GM12891 (cell line): Measurements from ENCODE around the gene ZIC3.

Experiments
- POLR2A ChIP-seq: IDR thresholded peaks from 2 replicates; pipeline ENCODE4 v1.6.1; 2011; ENCODE audit warnings: low read depth, low read length, control low read depth
- POLR2AphosphoS5 ChIP-seq: IDR thresholded peaks from 2 replicates; pipeline ENCODE4 v1.6.1; 2011; ENCODE audit warnings: low read depth, low read length, control low read depth
- POU2F2 ChIP-seq: IDR thresholded peaks from 2 replicates; pipeline ENCODE4 v1.6.1; 2011; ENCODE audit warnings: low read depth, mild to moderate bottlenecking, control low read depth, low read length, moderate library complexity
- SPI1 ChIP-seq: IDR thresholded peaks from 2 replicates; pipeline ENCODE4 v1.6.1; 2011; ENCODE audit warnings: low read depth, low read length, control low read depth
- TAF1 ChIP-seq: IDR thresholded peaks from 2 replicates; pipeline ENCODE4 v1.6.1; 2011; ENCODE audit warnings: low read depth, low read length, control low read depth

- no peak for TF ChIP-seq POLR2A
- TF ChIP-seq TAF1 = no peak
- TF ChIP-seq POU2F2 = no peak
- no peak for TF ChIP-seq SPI1
- TF ChIP-seq POLR2AphosphoS5 = no peak
These were observed 15.9 kb upstream of the ZIC3 start for GRCh38 chrX:137549851-137550664.
